Gastroesophageal sphincter (tissue), 4 donors: ENCODE measurements around the gene VIPR2. TPM values are rescaled to one million over a fixed set of nuclear protein-coding genes. Genes with fewer than 3 reads are reported as not detected.

Source experiments
- ATAC-seq: fragments of 150-250 bp; one replicate; pipeline ENCODE4 v1.9.1; 2016; ENCODE audit warnings: mild to moderate bottlenecking, moderate library complexity
- H3K27ac ChIP-seq, 4 donors: fragments of 200-600 bp; sonication (generic) in 3 of 4; 1 replicate in 3 of 4; 2 replicates in 1 of 4; pipeline ENCODE4 v1.5.1; 2016 to 2019
- H3K27me3 ChIP-seq: fragments of 200-600 bp; sonication (generic); one replicate; pipeline ENCODE4 v1.5.1; 2019
- H3K36me3 ChIP-seq, 2 donors: fragments of 200-600 bp; sonication (generic); one replicate each; pipeline ENCODE4 v1.5.1; 2019; ENCODE audit warnings: control low read depth in 1 of 2
- H3K4me1 ChIP-seq, 3 donors: fragments of 200-600 bp; sonication (generic); 1 replicate in 2 of 3; 2 replicates in 1 of 3; pipeline ENCODE4 v1.5.1; 2016 to 2019; ENCODE audit warnings: control low read depth in 2 of 3
- H3K4me3 ChIP-seq, 2 donors: fragments of 200-600 bp; sonication (generic); one replicate each; pipeline ENCODE4 v1.5.1; 2019; ENCODE audit warnings: mild to moderate bottlenecking in 1 of 2, moderate library complexity in 1 of 2
- H3K9me3 ChIP-seq, 3 donors: fragments of 200-600 bp; sonication (generic); one replicate each; pipeline ENCODE4 v1.5.1; 2017 to 2019; ENCODE audit warnings: control low read depth in 2 of 3
- CTCF ChIP-seq, 4 experiments: fragments of 200-600 bp in 2 of 4; fragments of 450-650 bp in 2 of 4; sonication (generic) in 1 of 4; IDR thresholded peaks; one replicate each; pipeline ENCODE4 v1.5.1; 2017 to 2019; ENCODE audit warnings: antibody characterized with exemption in 4 of 4, mild to moderate bottlenecking in 2 of 4, moderate library complexity in 2 of 4
- EP300 ChIP-seq: sonication (generic); formaldehyde crosslinking; IDR thresholded peaks from one replicate; pipeline ENCODE4 v1.6.1; 2017; ENCODE audit warnings: antibody characterized with exemption, mild to moderate bottlenecking
- POLR2A ChIP-seq, 2 donors: fragments of 450-650 bp; IDR thresholded peaks; one replicate each; pipeline ENCODE4 v1.6.1; 2017; ENCODE audit warnings: antibody characterized with exemption in 2 of 2, mild to moderate bottlenecking in 2 of 2, moderate library complexity in 1 of 2
- POLR2AphosphoS5 ChIP-seq: sonication (generic); formaldehyde crosslinking; IDR thresholded peaks from one replicate; pipeline ENCODE4 v1.6.1; 2017; ENCODE audit warnings: antibody characterized with exemption
- WGBS, 2 donors: methylation state at CpG; one replicate each; pipeline ENCODE4 v1.1.5; 2018; ENCODE audit warnings: low coverage in 1 of 2; 5-methylcytosine and 5-hydroxymethylcytosine counted together
- total RNA-seq, 4 donors: library from RNA; depleted of rRNA; stranded (reverse); fragments of >200 nt; gene quantifications; one replicate each; pipeline ENCODE4 v1.1.0, GENCODE V29; 2016

The VIPR2 gene
- total RNA-seq, 4 donors from 2014 or later: 13.3 to 52.5 (median 27.4) TPM

- no peak for ATAC-seq
- no peak overlapping the region for H3K27ac ChIP-seq
- H3K27me3 ChIP-seq: no peaks in the 10 kb centered on the region
- peaks cover 0 to 14% of the 10 kb centered on the region in 2 donors for H3K36me3 ChIP-seq
- WGBS, 2 donors: 60% methylated on average over 1 of the region's 10 CpGs; no CpG with 5 or more reads in 1 of the 2 donors
- H3K9me3 ChIP-seq: no peaks in the 10 kb centered on the region
- H3K4me3 ChIP-seq: no peak overlapping the region
- TF ChIP-seq POLR2A (IDR thresholded peaks at IDR 0.05): no peak
- no peak for TF ChIP-seq POLR2AphosphoS5
- TF ChIP-seq EP300: no peak
- no peak for TF ChIP-seq CTCF (IDR thresholded peaks at IDR 0.05)
- peaks cover 0 to 28% (median 0%) of the 10 kb centered on the region in 3 donors for H3K4me1 ChIP-seq
Measured at GRCh38 chr7:159118623-159119022, 26.0 kb downstream of the VIPR2 start.

GRCh38 chr7:159118197-159118595, 26.5 kb downstream of the VIPR2 start:
- no peak for ATAC-seq
- Histone ChIP-seq H3K27me3 (no peaks in the 10 kb centered on the region), H3K27ac (no peak overlapping the region), H3K36me3 (peaks cover 0 to 14% of the 10 kb centered on the region in 2 donors), H3K9me3 (no peaks in the 10 kb centered on the region), H3K4me1 (peaks cover 0 to 32% (median 0%) of the 10 kb centered on the region in 3 donors), H3K4me3 (no peak overlapping the region)
- 77% methylated on average over 8 of the region's 13 CpGs; no CpG with 5 or more reads in 1 of the 2 donors for WGBS, 2 donors
- TF ChIP-seq CTCF (IDR thresholded peaks at IDR 0.05): no peak
- no peak for TF ChIP-seq EP300
- TF ChIP-seq POLR2AphosphoS5: no peak
- TF ChIP-seq POLR2A (IDR thresholded peaks at IDR 0.05): no peak

DNA sequence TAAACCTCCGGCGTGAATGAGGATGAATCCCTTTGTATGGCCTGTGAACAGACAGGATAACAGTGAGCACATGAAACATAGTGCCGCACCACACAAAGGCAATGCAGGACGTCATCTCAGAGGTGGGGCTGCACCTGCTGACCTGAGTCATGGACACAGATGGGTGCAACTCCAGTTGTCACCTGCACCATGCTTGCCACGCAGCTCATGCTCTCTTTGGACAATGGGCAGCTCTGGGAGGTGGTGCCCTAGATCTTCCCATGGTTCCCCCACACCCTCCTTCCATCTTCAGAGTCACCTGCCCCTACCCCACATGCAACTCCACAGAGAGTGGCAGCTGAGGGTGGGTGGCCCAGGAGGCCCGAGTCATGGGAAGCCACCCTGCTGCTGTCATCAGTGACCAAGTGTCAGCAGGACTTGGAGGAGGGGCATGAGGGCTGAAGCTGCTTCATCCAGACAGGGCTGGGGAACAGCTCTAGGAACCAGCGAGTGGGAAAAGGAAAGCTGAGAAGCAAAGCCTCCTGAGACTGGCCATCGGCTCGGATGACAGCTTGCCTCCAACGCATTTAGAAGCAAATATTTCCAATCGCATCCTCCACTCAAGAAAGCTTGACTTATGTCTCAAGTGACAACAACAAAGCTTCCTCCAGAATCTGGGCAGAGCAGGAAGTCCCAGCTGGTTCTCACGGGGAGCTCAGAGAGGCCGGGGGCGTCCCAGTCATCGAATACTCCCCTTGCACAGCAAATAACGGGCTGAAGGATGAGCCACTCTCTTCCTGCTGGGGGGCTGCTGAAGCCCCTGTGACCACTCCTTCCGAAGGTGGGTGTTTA, 27.1 kb downstream of the VIPR2 start:
- no peak overlapping the region for H3K27ac ChIP-seq
- 74% methylated on average over 11 of the region's 17 CpGs; no CpG with 5 or more reads in 1 of the 2 donors for WGBS, 2 donors
- peaks cover 3% of the 10 kb centered on the region for H3K27me3 ChIP-seq
- no peaks in the 10 kb centered on the region for H3K9me3 ChIP-seq
- TF ChIP-seq POLR2A (IDR thresholded peaks at IDR 0.05) (no peak), POLR2AphosphoS5 (no peak), EP300 (no peak), CTCF (IDR thresholded peaks at IDR 0.05) (no peak)
- H3K4me1 ChIP-seq: peaks cover 0 to 33% (median 0%) of the 10 kb centered on the region in 3 donors
- no peak overlapping the region for H3K4me3 ChIP-seq
- peaks cover 0 to 14% of the 10 kb centered on the region in 2 donors for H3K36me3 ChIP-seq
- ATAC-seq: no peak

GRCh38 chr7:159116581-159117339, 27.9 kb downstream of the VIPR2 start:
- TF ChIP-seq POLR2AphosphoS5 (no peak), CTCF (IDR thresholded peaks at IDR 0.05) (no peak), POLR2A (IDR thresholded peaks at IDR 0.05) (no peak), EP300 (no peak)
- Histone ChIP-seq H3K9me3 (no peaks in the 10 kb centered on the region), H3K27me3 (peaks cover 8% of the 10 kb centered on the region), H3K4me1 (peaks cover 0 to 33% (median 0%) of the 10 kb centered on the region in 3 donors), H3K27ac (no peak overlapping the region), H3K36me3 (peaks cover 0 to 14% of the 10 kb centered on the region in 2 donors), H3K4me3 (no peak overlapping the region)
- ATAC-seq: no peak
- WGBS, 2 donors: 84 to 88% methylated on average over 10 to 14 of the region's 16 CpGs
